GM04504 (cell line): Measurements from ENCODE around the gene SERPINA5.
"Not testable (repeated sequence)": the region's sequence is repeated elsewhere in the genome, so short reads cannot be mapped to it uniquely, and the experiment has no call there.

Source experiments
- DNase-seq: peaks from one replicate; pipeline ENCODE4 v3.0.0-alpha.2; 2012; ENCODE audit warnings: low read depth

SERPINA5 gene

GRCh38 chr14:94601884-94602391 lies 20.7 kb downstream of the SERPINA5 start:
- peak; percentile 78 for DNase-seq

- DNase-seq: no peak
These were observed 21.5 kb downstream of the SERPINA5 start for GRCh38 chr14:94602722-94603121.

- no peak for DNase-seq
These were observed 24.1 kb downstream of the SERPINA5 start for GRCh38 chr14:94605361-94605760.

- not testable (repeated sequence) for DNase-seq
These were observed 27.7 kb downstream of the SERPINA5 start for GRCh38 chr14:94608966-94609365.

GRCh38 chr14:94611179-94611578 lies 30.0 kb downstream of the SERPINA5 start:
- DNase-seq: no peak

GRCh38 chr14:94612174-94612573 lies 30.9 kb downstream of the SERPINA5 start, which contains the start of gene SERPINA3:
Gene SERPINA3, plus strand, starts transcription at chr14:94612391. Its CDS starts 2,051 bp downstream, at chr14:94614442.
- no peak for DNase-seq

- no peak for DNase-seq
These were observed 31.6 kb downstream of the SERPINA5 start for GRCh38 chr14:94612580-94613554.

- no peak for DNase-seq
These were observed 32.8 kb downstream of the SERPINA5 start for GRCh38 chr14:94613720-94614644.

- DNase-seq: no peak
These were observed 33.6 kb downstream of the SERPINA5 start for GRCh38 chr14:94614802-94615201.

- no peak for DNase-seq
These were observed 34.0 kb downstream of the SERPINA5 start for GRCh38 chr14:94615254-94615653.

- DNase-seq: no peak
These were observed 34.8 kb downstream of the SERPINA5 start for GRCh38 chr14:94615823-94616570.

- no peak for DNase-seq
These were observed 36.2 kb downstream of the SERPINA5 start for GRCh38 chr14:94617366-94617941.

GRCh38 chr14:94617988-94618822 lies 37.0 kb downstream of the SERPINA5 start:
- DNase-seq: no peak

GRCh38 chr14:94619297-94619696 lies 38.1 kb downstream of the SERPINA5 start:
- DNase-seq: no peak

- no peak for DNase-seq
These were observed 39.4 kb downstream of the SERPINA5 start for GRCh38 chr14:94620597-94620996.

GRCh38 chr14:94621358-94622134 lies 40.3 kb downstream of the SERPINA5 start:
- DNase-seq: no peak

GRCh38 chr14:94622653-94623421 lies 41.6 kb downstream of the SERPINA5 start:
- DNase-seq: no peak

- no peak for DNase-seq
These were observed 42.2 kb downstream of the SERPINA5 start for GRCh38 chr14:94623422-94623809.
